Mononuclear cell (primary cell): ENCODE results near the gene CCL2. TPM values are rescaled to one million over a fixed set of nuclear protein-coding genes. Genes with fewer than 3 reads are reported as not detected.

Experiments
- H3K27me3 ChIP-seq: 2 replicates; pipeline ENCODE4 v1.6.0; 2011; ENCODE audit warnings: low read length, control low read depth; ENCODE audit not compliant: insufficient read depth
- H3K4me1 ChIP-seq: 2 replicates; pipeline ENCODE4 v1.5.1; 2011; ENCODE audit warnings: mild to moderate bottlenecking, low read length, control low read depth; ENCODE audit not compliant: insufficient read depth
- H3K4me3 ChIP-seq: 2 replicates; pipeline ENCODE4 v1.5.1; 2011; ENCODE audit warnings: mild to moderate bottlenecking, low read length, moderate library complexity
- H3K9me3 ChIP-seq: 2 replicates; pipeline ENCODE4 v1.5.1; 2011; ENCODE audit warnings: low read depth, mild to moderate bottlenecking, control low read depth, low read length
- total RNA-seq: library from RNA; depleted of rRNA; stranded (reverse); fragments of >200 nt; gene quantifications from one replicate; pipeline ENCODE4 v1.2.3, GENCODE V29; 2012

CCL2 gene
- total RNA-seq, 1 donor, result 2.2 TPM

DNA sequence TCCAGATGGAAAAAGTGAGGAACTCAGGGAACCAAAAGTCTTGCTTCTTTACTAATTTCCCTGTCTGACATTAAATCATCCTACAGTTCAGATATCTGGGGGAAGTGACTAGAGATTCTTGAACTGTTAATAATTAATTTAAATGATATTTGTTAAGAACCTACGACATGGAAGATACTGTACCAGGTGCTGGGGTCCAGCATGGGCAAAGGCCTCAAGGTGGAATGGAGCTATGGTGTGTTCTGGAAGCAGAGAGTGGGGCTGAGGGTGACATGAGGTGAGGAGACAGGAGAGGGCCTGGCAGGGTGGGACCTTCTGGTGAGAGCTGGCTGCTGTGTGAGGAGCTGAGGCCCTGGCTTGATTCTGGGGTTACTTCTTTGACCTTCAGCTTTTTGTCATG, 6.0 kb upstream of the CCL2 start:
- no peak overlapping the region for H3K4me3 ChIP-seq
- peaks cover 3% of the 10 kb centered on the region for H3K27me3 ChIP-seq
- H3K4me1 ChIP-seq, result peaks cover 80% of the 10 kb centered on the region
- no peaks in the 10 kb centered on the region for H3K9me3 ChIP-seq

DNA sequence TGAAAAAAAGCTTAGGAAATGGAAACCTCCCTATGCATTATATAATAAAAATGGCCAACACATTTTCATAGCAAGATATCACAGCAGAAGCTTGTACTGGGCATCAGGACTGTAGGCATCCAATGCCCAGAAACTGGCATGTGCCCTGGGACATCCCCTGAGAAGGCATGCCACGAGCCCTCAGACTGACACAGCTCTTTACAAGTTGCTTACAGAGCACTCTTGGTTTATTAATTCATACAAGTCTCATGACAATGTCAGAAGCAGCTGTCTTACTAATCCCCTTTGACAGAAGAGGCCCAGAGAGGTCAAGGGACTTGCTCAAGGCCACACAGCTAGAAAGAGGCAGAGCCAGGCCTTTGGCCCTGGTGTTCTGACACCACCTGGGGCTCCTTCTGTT, 5.6 kb upstream of the CCL2 start:
- H3K9me3 ChIP-seq, result no peaks in the 10 kb centered on the region
- H3K4me1 ChIP-seq, result peaks cover 79% of the 10 kb centered on the region
- no peak overlapping the region for H3K4me3 ChIP-seq
- H3K27me3 ChIP-seq, result peaks cover 3% of the 10 kb centered on the region

DNA sequence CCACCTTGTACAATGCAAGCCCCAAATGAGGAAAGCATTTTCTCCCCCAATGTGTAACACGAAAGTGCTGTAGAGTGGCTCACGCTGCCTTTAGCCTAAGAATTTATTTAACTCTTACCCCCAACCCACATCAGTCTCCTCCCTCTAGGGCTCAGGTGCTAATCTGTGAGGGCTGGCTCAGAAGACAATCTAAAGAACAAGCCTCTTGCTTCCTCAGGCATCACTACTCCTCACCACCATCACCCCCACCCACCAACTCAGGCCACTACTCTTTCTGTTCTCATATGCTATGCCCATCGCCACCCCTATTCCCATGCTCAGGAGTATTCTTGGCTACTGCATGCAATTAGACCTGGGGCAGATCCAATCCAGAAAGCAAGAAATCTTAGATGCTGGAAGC, 3.9 kb upstream of the CCL2 start:
- H3K4me3 ChIP-seq, result no peak overlapping the region
- H3K4me1 ChIP-seq, result peaks cover 76% of the 10 kb centered on the region
- H3K27me3 ChIP-seq, result peaks cover 3% of the 10 kb centered on the region
- H3K9me3 ChIP-seq, result no peaks in the 10 kb centered on the region

DNA sequence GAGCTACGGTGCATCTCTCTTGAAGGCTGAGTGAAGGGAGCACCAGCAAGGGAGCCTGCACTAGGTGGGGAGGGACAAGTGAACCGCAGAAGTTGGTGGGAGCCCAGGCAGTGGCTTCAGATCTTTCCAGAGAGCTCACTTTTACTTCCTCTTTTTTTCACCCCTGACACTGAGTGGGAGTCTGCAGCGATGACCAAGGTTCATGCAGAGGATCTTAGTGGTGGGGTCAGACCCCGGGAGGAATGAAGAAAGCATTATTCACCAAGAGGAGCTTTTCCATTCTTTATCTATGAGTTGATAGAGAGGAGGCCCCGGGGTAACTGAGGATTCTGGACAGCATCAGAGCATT, 3.0 kb upstream of the CCL2 start:
- Histone ChIP-seq H3K4me1 (peaks cover 67% of the 10 kb centered on the region), H3K27me3 (peaks cover 3% of the 10 kb centered on the region), H3K9me3 (no peaks in the 10 kb centered on the region), H3K4me3 (no peak overlapping the region)

DNA sequence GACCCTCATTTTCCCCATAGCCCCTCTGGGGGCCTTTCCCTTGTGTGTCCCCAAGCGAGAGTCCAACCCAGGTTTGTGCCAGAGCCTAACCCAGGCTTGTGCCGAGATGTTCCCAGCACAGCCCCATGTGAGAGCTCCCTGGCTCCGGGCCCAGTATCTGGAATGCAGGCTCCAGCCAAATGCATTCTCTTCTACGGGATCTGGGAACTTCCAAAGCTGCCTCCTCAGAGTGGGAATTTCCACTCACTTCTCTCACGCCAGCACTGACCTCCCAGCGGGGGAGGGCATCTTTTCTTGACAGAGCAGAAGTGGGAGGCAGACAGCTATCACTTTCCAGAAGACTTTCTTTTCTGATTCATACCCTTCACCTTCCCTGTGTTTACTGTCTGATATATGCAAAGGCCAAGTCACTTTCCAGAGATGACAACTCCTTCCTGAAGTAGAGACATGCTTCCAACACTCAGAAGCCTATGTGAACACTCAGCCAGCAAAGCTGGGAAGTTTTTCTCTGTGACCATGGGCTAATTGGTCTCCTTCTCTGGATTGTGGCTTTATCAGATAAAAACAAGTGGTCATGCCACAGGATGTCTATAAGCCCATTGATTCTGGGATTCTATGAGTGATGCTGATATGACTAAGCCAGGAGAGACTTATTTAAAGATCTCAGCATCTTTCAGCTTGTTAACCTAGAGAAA, 2.5 kb upstream of the CCL2 start:
- H3K9me3 ChIP-seq, result no peaks in the 10 kb centered on the region
- H3K4me3 ChIP-seq, result no peak overlapping the region
- H3K27me3 ChIP-seq, result peaks cover 3% of the 10 kb centered on the region
- peaks cover 61% of the 10 kb centered on the region for H3K4me1 ChIP-seq

DNA sequence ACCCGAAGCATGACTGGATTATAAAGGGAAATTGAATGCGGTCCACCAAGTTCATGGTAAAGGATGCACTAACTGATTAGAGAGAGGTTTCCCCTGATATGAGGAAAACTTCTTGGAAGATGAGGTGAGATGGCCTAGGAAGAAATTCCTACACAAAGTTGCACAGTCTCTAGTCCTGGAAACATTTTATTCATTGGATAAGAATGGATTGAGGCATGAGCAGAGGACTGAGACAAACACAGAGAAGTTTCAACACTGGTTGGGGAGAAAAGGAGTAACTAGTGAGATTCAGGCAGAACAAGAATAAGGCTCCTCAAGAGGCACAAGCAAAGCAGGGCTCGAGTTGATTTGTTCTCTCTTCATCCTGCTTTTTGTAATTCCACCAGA, 2.0 kb upstream of the CCL2 start:
- Histone ChIP-seq H3K27me3 (peaks cover 3% of the 10 kb centered on the region), H3K4me1 (peaks cover 56% of the 10 kb centered on the region), H3K4me3 (no peak overlapping the region), H3K9me3 (no peaks in the 10 kb centered on the region)

DNA sequence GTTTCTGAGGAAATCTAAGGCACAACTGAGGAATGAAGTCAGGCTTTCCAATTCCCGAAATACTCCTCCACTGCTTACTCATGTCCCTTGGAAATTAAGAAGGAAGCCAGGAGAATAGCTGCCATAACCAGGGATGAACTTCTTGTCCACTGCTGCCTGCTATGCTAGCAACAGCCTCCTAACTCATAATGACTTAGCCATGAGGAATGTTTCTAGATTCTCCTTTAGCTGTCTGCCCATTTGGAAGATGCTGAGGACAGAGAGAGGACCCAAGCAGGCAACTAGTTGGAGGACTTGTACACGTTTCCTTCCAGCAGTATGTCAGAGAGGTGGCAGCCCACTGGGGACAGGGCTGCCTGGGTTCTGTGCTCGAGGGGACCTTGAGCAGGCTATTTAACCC, 939 bp upstream of the CCL2 start:
- peaks cover 46% of the 10 kb centered on the region for H3K4me1 ChIP-seq
- H3K4me3 ChIP-seq, result no peak overlapping the region
- peaks cover 6% of the 10 kb centered on the region for H3K27me3 ChIP-seq
- no peaks in the 10 kb centered on the region for H3K9me3 ChIP-seq

DNA sequence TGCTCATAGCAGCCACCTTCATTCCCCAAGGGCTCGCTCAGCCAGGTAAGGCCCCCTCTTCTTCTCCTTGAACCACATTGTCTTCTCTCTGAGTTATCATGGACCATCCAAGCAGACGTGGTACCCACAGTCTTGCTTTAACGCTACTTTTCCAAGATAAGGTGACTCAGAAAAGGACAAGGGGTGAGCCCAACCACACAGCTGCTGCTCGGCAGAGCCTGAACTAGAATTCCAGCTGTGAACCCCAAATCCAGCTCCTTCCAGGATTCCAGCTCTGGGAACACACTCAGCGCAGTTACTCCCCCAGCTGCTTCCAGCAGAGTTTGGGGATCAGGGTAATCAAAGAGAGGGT, 272 bp downstream of the CCL2 start:
- Histone ChIP-seq H3K4me1 (peaks cover 34% of the 10 kb centered on the region), H3K27me3 (peaks cover 6% of the 10 kb centered on the region), H3K4me3 (no peak overlapping the region), H3K9me3 (no peaks in the 10 kb centered on the region)

DNA sequence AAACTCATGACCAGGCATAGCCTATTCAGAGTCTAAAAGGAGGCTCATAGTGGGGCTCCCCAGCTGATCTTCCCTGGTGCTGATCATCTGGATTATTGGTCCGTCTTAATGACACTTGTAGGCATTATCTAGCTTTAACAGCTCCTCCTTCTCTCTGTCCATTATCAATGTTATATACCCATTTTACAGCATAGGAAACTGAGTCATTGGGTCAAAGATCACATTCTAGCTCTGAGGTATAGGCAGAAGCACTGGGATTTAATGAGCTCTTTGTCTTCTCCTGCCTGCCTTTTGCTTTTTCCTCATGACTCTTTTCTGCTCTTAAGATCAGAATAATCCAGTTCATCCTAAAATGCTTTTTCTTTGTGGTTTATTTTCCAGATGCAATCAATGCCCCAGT, 756 bp downstream of the CCL2 start:
- no peak overlapping the region for H3K4me3 ChIP-seq
- peaks cover 6% of the 10 kb centered on the region for H3K27me3 ChIP-seq
- peaks cover 32% of the 10 kb centered on the region for H3K4me1 ChIP-seq
- H3K9me3 ChIP-seq, result no peaks in the 10 kb centered on the region

DNA sequence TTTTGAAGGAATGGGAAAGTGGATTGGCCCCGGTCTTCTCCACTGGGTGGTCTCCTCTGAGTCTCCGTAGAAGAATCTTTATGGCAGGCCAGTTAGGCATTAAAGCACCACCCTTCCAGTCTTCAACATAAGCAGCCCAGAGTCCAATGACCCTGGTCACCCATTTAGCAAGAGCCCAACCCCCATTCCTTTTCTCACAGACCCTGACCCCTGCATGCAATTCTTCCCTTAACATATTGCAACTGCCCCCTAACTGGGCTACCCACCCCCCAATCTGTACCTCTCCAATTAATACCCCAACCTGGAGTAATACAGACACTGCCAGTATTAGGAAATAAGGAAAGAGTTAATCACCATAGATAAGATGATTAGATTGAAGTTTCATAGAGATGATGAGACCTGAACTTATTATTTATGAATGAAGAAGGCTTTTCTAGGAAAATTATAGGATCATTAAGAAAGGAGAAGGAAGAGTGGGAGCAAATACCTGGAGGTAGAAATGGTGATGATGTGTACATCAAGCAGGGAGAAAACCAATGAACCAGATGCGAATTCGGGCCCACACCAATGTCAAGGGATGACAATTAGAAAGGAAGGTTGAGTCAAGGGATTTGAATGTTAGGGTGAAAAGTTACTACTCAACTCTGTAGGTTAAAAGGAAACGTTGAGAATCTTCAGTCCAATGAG, 2.4 kb downstream of the CCL2 start:
- Histone ChIP-seq H3K4me1 (peaks cover 22% of the 10 kb centered on the region), H3K27me3 (peaks cover 6% of the 10 kb centered on the region), H3K4me3 (no peak overlapping the region), H3K9me3 (no peaks in the 10 kb centered on the region)

DNA sequence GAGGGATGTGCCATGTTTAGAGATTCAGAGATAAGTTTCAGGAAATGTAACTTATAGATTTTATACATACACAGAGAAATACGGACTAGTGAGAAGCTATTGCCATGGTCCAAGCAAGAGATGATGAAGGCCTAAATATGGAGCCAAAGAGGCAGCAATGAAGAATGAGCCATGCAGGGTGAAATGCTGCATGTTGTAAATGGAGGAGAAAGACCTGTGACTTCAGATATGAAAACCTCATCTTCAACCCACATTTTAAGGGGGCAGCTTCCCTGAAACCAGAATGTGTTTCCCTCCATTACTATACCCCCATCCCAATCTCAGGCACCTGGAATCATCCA, 2.9 kb downstream of the CCL2 start:
- H3K4me1 ChIP-seq, result peaks cover 17% of the 10 kb centered on the region
- no peak overlapping the region for H3K4me3 ChIP-seq
- peaks cover 6% of the 10 kb centered on the region for H3K27me3 ChIP-seq
- no peaks in the 10 kb centered on the region for H3K9me3 ChIP-seq

DNA sequence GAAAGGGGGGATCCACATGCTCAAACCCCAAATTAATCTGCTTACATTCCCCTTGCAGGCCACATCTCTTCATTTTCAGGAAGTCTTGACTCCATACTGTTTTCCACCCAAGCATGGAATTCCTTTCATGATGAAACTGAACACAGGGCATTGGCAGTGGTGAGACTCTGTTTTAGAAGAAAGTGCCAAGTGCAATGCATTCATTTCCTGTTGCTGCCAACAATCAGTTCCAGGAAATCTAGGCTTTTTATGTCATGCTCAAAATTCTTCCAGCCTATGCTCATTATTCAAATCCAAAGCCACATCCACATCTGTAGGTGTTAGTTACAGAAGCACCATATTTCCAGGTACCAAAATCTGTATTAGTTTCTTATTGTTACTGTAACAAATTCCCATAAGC, 4.1 kb downstream of the CCL2 start:
- Histone ChIP-seq H3K4me3 (no peak overlapping the region), H3K4me1 (peaks cover 16% of the 10 kb centered on the region), H3K9me3 (no peaks in the 10 kb centered on the region), H3K27me3 (peaks cover 2% of the 10 kb centered on the region)

DNA sequence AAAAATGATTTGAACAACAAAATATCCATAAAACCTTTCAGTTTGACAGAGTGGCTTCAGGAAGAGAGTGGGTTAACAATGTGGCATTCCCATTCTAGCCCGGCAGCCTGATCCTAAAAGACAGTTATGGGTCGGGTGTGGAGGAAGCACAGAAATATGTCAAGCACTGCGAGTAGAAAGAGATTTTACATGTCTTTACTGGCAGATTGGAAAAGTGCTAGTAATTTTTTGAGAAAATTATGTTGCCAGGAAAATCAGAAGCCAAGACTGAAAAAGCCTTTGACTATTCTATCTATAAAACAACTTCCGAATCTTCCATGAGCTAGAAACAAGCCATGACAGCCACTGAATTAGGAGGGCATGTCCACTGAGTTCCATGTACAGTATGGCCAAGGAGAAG, 5.8 kb downstream of the CCL2 start:
- no peaks in the 10 kb centered on the region for H3K9me3 ChIP-seq
- no peak overlapping the region for H3K4me3 ChIP-seq
- no peaks in the 10 kb centered on the region for H3K4me1 ChIP-seq
- H3K27me3 ChIP-seq, result peaks cover 2% of the 10 kb centered on the region

DNA sequence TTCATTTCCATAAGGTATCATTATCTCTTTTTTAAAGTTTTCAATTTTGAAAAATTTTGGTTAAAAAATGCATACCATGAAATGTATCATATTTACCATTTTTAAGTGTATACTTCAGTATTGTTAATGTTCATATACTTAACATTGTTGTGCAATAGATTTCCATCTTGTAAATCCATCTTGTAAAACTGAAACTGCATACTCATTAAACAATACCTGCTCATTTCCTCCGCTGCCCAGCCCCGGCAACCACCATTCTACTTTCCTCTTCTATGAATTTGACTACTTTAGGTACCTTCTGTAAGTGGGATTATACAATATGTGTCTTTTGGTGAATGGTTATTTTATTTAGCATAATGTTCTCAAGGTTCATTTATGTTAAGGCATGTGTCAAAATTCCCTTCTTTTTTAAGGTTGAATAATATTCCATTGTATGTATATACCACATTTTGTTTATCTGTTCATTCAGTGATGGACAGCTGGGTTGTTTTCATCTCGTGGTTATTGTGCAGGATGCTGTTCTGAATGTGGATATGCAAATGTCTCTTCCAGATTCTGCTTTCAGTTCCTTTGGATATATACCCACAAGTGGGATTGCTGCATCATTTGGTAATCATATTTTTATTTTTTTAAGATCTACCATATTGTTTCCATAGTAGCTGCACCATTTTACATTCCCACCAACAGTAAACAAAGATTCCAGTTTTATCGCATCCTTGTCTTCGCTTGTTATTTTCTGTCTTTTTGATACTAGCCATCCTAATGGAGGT, 6.7 kb downstream of the CCL2 start:
- H3K4me3 ChIP-seq, result no peak overlapping the region
- H3K27me3 ChIP-seq, result peaks cover 2% of the 10 kb centered on the region
- no peaks in the 10 kb centered on the region for H3K9me3 ChIP-seq
- peaks cover 4% of the 10 kb centered on the region for H3K4me1 ChIP-seq

DNA sequence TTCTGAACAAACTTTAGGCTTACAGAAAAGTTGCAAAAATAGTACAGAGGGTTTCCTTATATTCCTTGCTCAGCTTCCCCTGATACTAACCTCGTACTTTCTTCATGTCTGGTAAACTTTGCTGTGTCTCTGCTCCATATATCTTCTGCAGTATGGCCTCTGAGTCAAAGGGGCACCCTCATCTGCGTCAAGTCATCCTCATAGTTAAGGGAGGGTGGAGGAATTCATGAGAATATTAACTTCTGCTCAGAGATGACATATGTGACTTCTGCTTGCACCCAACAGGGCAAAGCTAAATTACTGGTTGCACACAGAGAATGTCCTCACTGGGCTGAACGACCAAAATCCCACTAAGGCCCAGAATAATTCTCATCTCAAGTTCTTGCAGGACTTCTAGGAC, 10.6 kb downstream of the CCL2 start:
- Histone ChIP-seq H3K4me3 (no peak overlapping the region), H3K9me3 (no peaks in the 10 kb centered on the region), H3K27me3 (peaks cover 3% of the 10 kb centered on the region), H3K4me1 (peaks cover 4% of the 10 kb centered on the region)

DNA sequence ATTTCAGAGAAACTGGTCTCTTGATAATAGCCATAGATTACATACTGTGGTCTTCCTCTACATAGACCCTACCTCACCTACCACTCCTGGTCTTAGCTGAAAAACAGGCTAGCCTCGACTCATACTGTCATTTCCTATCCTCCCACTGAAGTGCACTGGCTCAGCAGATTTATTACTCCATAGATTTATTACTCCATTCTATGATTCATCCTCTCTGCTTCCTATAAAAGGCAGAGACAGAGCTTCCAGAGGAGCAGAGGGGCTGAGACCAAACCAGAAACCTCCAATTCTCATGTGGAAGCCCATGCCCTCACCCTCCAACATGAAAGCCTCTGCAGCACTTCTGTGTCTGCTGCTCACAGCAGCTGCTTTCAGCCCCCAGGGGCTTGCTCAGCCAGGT, 14.9 kb downstream of the CCL2 start, which contains the start of gene CCL7:
CCL7 (plus strand) TSS at position 253 of the 400 bp plus-strand sequence; CDS start at position 323, 70 bp downstream.
- Histone ChIP-seq H3K9me3 (no peaks in the 10 kb centered on the region), H3K4me1 (peaks cover 4% of the 10 kb centered on the region), H3K4me3 (no peak within 1 kb of the TSS), H3K27me3 (peaks cover 14% of the 10 kb centered on the region)
